Activated naive CD8-positive, alpha-beta T cell (primary cell): Measurements from ENCODE around the gene RASAL1.
"Not testable (repeated sequence)": the region's sequence is repeated elsewhere in the genome, so short reads cannot be mapped to it uniquely, and the experiment has no call there.

ENCODE experiments used
- H3K27ac Mint-ChIP-seq: one replicate; pipeline ENCODE4 v1.8.0; 2021; ENCODE audit warnings: mixed read lengths
- H3K27me3 Mint-ChIP-seq: one replicate; pipeline ENCODE4 v1.8.0; 2021; ENCODE audit warnings: mixed read lengths
- H3K36me3 Mint-ChIP-seq: one replicate; pipeline ENCODE4 v1.8.0; 2021; ENCODE audit warnings: mixed read lengths
- H3K4me1 Mint-ChIP-seq: one replicate; pipeline ENCODE4 v1.8.0; 2021; ENCODE audit warnings: low read depth, mixed read lengths
- H3K4me3 Mint-ChIP-seq: one replicate; pipeline ENCODE4 v1.8.0; 2021; ENCODE audit warnings: mild to moderate bottlenecking, mixed read lengths
- H3K9me3 Mint-ChIP-seq: one replicate; pipeline ENCODE4 v1.8.0; 2021; ENCODE audit warnings: low read depth, mixed read lengths

The RASAL1 gene

DNA sequence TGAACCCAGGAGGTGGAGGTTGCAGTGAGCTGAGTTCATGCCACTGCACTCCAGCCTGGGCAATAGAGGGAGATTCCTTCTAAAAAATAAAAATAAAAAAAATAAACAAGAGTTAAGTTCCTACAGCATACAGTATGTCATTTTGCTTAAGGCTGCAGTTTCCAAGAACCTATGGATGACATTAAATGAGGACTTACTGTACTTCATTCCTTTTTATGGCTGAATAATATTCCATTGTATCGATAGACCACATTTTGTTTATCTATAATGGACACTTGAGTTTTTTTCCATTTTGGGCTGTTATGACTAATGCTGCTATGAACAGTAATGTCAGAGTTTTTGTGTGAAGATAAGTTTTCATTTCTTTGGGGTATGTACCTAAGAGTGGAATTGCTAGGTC is 17.4 kb downstream of the RASAL1 start:
- Mint-ChIP-seq H3K27ac (no peak overlapping the region), H3K9me3 (no peaks in the 10 kb centered on the region), H3K36me3 (peaks cover under 1% of the 10 kb centered on the region), H3K27me3 (peaks cover 2% of the 10 kb centered on the region), H3K4me1 (no peaks in the 10 kb centered on the region), H3K4me3 (no peak overlapping the region)

DNA sequence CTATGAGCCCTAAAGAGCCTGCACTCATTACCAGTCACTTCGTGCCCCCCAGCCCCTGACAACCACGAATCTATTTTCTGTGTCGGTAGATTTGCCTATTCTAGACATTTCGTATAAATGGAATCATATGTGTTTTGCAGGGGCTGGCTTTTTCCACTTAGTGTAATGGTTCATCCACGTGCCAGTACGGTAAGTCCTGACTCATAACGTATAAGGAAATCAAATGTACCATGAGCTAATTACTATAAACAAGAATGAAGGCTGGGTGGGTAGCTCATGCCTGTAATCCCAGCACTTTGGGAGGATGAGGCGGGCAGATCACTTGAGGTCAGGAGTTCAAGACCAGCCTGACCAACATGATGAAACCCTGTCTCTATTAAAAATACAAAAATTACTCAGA is 17.9 kb downstream of the RASAL1 start:
- H3K27me3 Mint-ChIP-seq, H3K9me3 Mint-ChIP-seq, H3K36me3 Mint-ChIP-seq, H3K4me3 Mint-ChIP-seq, H3K27ac Mint-ChIP-seq, H3K4me1 Mint-ChIP-seq: not testable (repeated sequence)

DNA sequence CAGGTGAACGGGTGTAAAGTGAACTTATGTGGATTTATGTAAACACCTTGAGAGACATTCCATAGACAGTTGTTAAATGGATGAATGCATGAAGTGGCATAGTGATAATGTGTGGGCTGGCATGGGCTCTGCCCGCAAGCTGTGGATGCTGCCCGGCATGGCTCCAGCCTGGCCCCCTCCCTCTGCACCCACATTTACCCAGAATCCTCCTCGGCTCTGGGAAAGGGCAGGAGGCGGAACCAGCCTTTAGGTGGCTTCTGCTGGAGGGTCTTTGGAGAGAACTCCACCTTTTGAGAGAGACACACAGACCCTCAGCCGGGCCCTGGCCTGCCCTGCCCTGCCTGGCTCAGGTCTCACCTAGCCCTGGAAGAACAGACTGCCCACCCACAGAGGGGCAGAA is 18.7 kb downstream of the RASAL1 start:
- Mint-ChIP-seq H3K4me3 (no peak overlapping the region), H3K27ac (no peak overlapping the region), H3K27me3 (no peaks in the 10 kb centered on the region), H3K9me3 (no peaks in the 10 kb centered on the region), H3K36me3 (no peaks in the 10 kb centered on the region), H3K4me1 (no peaks in the 10 kb centered on the region)

DNA sequence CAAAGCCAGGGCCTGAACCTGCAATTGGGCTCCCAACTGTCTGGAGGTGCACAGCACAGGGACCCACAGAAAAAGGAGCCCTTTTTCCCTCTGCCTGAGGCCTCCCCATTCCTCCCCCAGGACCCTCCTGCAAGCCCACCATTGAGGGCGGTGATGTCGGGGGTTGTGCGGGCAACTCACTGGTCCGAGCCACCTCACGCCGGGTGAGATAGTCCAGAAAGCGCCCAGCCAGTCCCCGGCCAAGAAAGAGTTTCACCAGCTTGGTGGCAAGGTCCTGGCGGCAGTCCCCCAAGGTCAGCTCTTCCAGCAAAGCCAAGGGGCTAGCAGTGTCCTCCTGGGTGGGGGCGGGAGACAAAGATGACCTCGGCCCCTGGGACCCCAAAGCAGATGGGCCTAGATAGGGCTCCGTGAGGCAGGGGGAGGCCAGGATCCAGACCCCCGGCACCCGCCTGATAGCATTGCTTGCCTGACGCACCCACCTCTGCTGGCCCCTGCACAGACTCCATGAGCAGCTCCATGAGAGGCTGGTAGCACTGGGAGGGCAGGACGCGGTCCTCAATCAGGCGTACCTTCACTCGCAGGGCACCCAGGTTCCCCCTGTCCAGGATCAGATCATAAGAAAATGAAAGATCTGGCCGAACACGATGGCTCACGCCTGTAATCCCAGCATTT is 20.0 kb downstream of the RASAL1 start:
- no peaks in the 10 kb centered on the region for H3K36me3 Mint-ChIP-seq
- H3K4me1 Mint-ChIP-seq, result no peaks in the 10 kb centered on the region
- no peak overlapping the region for H3K27ac Mint-ChIP-seq
- no peak overlapping the region for H3K4me3 Mint-ChIP-seq
- no peaks in the 10 kb centered on the region for H3K9me3 Mint-ChIP-seq
- no peaks in the 10 kb centered on the region for H3K27me3 Mint-ChIP-seq

DNA sequence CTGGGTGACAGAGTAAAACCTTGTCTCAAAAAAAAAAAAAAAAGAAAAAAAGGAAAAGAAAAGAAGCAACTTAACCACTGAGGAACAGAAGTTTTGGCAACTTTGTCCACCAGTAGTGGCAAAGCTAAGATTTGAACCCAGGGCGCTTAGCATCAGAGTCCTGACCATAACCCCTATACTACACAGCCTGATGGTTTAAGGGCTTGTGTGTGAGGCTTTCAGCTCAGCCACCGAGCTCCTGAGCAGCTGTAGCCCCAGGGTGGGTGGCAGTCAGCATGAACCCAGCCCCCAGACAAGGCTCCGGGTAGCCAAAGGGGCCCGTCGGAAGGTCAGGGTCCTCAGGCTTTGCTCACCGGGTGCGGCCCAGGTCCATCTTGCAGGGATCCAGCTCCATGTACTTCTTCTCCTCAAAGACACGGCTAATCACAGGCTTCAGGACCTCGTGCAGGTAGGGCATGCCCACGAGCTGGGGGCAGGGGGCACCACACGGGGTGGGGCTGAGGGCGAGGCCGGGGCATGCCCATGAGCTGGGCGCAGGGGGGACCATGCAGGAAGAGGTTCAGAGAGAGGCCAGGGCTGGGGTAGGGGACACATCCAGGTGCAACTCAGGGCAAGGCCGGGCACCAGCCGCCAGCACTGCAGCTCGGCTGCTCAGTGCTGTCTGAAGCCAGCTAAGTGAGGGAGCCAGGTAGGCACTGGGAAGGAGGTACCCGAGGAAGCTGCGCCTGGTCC is 20.9 kb downstream of the RASAL1 start:
- Mint-ChIP-seq H3K4me1 (peaks cover 6% of the 10 kb centered on the region), H3K9me3 (no peaks in the 10 kb centered on the region), H3K27ac (no peak overlapping the region), H3K4me3 (no peak overlapping the region), H3K27me3 (no peaks in the 10 kb centered on the region), H3K36me3 (no peaks in the 10 kb centered on the region)

DNA sequence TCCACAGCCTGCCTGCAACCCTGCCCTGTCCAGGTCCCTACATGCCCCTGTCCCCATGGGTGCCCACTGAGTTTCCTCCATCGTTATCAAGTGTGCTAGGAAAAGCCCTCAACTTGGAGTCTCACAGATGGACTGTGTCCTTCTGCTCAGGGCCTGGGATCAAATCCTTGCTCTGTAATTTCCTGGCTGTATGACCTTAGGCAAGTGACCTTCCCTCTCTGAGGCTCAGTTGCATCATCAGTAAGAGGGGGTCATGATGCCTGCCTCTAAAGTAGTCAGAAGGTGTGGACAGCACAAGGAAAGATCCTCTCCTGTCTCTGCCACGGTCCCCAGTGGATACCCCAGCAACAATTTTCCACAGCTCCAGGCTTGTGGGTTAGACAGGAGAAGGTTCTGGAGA is 22.2 kb downstream of the RASAL1 start:
- Mint-ChIP-seq H3K27ac (no peak overlapping the region), H3K4me3 (no peak overlapping the region), H3K9me3 (no peaks in the 10 kb centered on the region), H3K36me3 (no peaks in the 10 kb centered on the region), H3K27me3 (no peaks in the 10 kb centered on the region), H3K4me1 (peaks cover 6% of the 10 kb centered on the region)

DNA sequence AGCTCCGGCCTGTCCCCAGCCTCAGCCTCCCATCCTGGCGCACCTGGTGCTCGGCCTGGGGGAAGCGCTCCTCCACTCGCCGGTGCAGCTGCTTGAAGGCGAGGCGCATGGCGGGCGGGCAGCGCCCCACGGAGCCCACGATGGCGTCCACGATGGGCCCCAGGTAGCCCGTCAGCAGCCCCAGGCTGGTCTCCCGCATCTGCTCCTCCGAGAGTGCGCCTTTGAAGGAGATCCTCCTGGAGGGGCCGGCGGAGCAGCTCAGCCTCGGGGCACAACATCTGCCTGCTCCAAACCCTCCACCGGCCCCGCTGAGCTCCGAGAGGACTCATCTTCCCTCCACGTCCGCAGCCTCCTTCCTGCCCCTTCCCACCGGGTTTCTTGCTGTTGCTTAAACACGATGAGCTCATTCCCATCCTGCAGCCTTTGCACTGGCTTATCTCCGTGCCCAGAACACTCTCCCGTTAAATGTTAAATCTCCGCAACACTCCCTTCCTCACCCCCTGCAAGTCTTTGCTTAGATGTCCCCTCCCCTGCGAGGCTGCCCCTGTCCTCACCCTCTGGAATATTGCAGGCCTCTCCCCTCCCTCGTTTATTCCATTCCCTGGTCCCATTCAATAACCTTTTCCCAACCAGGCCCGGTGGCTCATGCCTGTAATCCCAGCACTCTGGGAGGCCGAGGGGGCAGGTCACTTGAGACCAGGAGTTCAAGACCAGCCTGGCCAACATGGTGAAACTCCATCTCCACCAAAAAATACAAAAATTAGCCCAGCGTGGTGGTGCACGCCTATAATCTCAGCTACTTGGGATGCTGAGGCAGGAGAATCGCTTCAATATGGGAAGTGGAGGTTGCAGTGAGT is 23.3 kb downstream of the RASAL1 start:
- no peaks in the 10 kb centered on the region for H3K36me3 Mint-ChIP-seq
- H3K27ac Mint-ChIP-seq, result no peak overlapping the region
- no peaks in the 10 kb centered on the region for H3K27me3 Mint-ChIP-seq
- H3K4me1 Mint-ChIP-seq, result peaks cover 6% of the 10 kb centered on the region
- H3K9me3 Mint-ChIP-seq, result no peaks in the 10 kb centered on the region
- H3K4me3 Mint-ChIP-seq, result no peak overlapping the region

DNA sequence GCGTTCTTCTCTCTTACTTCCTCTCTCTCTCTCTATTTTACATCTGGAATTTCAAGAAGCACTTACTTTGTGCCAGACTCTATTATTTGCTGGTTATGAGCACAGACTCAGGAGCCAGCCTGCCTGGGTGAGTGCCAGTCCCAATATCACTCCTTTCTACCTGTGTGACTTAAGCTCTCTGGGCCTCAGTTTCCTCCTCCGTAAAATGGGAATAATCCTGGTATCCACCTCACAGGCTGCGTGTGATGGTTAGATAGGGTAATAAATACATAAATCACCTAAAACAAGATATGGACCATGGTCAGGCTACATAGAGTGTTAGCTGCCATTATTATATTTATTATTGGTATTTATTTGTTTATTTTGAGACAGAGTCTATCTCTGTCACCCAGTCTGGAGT is 24.3 kb downstream of the RASAL1 start:
- no peaks in the 10 kb centered on the region for H3K36me3 Mint-ChIP-seq
- no peaks in the 10 kb centered on the region for H3K27me3 Mint-ChIP-seq
- H3K4me3 Mint-ChIP-seq, result no peak overlapping the region
- H3K4me1 Mint-ChIP-seq, result peaks cover 6% of the 10 kb centered on the region
- H3K27ac Mint-ChIP-seq, result no peak overlapping the region
- no peaks in the 10 kb centered on the region for H3K9me3 Mint-ChIP-seq

DNA sequence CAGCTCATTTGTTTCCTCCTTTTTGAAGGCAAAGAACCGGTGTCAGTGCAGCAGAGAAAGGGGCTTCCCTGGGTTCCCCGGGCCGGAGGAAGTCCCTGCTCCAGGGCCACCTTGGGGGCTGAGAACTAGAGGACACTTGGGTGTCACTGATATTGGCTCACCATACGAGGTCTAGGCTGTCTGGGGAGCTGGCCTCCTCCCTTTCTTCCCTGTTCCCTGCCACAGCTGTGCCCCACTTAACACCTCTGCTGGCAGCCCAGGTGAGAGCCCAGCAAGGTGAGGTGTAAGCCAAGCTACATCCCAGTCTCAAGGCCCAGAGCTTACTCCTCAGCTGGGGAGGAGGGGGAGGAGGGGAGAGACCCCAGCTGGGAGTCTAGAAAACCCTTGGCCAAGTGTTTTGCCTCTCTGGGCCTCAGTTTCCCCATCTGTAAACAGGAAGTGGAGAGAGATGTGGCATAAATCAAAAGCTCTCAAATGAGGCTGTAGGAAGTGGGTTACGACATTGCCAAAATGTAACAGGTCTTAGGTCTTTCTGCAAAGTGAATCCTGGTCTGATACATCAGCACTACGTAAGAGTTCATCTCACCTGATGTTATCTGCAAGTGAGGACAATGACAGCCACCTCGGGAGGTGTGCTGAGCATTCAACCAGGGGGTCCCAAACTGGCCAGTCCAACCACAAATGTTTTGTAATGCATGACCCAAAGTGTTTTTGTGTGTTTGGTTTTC is 25.5 kb downstream of the RASAL1 start:
- peaks cover 6% of the 10 kb centered on the region for H3K4me1 Mint-ChIP-seq
- H3K9me3 Mint-ChIP-seq, result no peaks in the 10 kb centered on the region
- no peak overlapping the region for H3K27ac Mint-ChIP-seq
- H3K4me3 Mint-ChIP-seq, result no peak overlapping the region
- H3K27me3 Mint-ChIP-seq, result no peaks in the 10 kb centered on the region
- H3K36me3 Mint-ChIP-seq, result no peaks in the 10 kb centered on the region

DNA sequence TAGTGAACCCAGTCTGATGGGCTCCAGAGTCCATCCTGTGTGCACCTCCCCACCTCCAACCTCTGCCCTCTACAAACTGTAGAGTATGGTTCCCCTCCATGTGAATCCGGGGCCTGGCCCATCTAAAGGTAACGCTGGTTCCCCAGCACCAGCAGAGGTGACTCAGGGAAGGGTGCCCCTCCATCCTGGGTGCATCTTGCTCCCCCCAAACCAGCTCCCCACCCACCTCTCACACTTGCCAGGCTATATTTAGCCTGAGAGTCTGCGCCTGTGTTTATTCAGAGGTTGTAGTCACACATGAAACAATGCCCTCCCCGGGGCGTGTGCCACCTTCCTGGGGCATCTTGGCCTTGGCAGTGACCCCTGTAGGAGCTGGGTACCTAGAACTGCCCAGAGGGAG is 26.2 kb downstream of the RASAL1 start:
- H3K4me3 Mint-ChIP-seq, result no peak overlapping the region
- peaks cover 7% of the 10 kb centered on the region for H3K4me1 Mint-ChIP-seq
- H3K36me3 Mint-ChIP-seq, result no peaks in the 10 kb centered on the region
- no peaks in the 10 kb centered on the region for H3K27me3 Mint-ChIP-seq
- no peaks in the 10 kb centered on the region for H3K9me3 Mint-ChIP-seq
- H3K27ac Mint-ChIP-seq, result no peak overlapping the region

DNA sequence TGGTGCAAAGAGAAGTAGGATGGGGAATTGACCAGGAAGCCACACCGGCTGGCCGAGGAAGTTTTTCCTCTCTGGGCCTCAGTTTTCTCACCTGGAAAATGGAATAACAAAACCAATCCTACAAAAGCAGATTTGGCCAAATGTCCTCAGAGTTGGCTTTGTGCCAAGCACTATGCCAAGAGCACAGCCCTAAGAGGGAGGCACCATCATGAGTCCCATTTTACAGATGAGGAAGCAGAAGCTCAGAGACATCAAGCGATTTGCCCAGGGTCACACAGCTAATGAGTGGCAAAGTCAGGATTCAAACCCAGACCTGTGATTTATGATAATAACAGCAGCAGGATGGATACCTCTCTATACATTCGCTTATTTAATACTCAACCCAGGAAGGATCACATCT is 27.3 kb downstream of the RASAL1 start:
- Mint-ChIP-seq H3K4me3 (no peak overlapping the region), H3K27ac (no peak overlapping the region), H3K9me3 (no peaks in the 10 kb centered on the region), H3K27me3 (no peaks in the 10 kb centered on the region), H3K36me3 (no peaks in the 10 kb centered on the region), H3K4me1 (peaks cover 11% of the 10 kb centered on the region)

DNA sequence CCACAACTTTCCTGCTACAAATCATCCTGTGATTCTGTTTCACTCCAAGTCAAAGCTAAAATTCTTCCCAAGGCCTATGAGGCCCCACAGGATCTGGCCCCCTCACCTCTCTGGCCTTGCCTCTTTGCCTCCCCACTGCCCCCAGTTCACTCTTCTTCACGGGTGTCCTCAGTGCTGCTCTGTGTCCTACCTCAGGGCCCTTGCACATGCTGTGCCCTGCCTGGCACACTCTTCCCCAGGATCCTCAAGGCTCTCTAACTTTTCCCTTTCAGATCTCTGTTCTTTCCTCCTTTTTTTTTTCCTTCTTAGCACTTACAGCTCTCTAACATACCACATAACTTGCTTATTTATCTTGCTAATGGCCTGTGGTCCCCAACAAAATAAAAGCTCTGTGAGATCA is 29.2 kb downstream of the RASAL1 start:
- Mint-ChIP-seq H3K27me3 (no peaks in the 10 kb centered on the region), H3K27ac (no peak overlapping the region), H3K36me3 (no peaks in the 10 kb centered on the region), H3K4me1 (peaks cover 11% of the 10 kb centered on the region), H3K9me3 (no peaks in the 10 kb centered on the region), H3K4me3 (no peak overlapping the region)

DNA sequence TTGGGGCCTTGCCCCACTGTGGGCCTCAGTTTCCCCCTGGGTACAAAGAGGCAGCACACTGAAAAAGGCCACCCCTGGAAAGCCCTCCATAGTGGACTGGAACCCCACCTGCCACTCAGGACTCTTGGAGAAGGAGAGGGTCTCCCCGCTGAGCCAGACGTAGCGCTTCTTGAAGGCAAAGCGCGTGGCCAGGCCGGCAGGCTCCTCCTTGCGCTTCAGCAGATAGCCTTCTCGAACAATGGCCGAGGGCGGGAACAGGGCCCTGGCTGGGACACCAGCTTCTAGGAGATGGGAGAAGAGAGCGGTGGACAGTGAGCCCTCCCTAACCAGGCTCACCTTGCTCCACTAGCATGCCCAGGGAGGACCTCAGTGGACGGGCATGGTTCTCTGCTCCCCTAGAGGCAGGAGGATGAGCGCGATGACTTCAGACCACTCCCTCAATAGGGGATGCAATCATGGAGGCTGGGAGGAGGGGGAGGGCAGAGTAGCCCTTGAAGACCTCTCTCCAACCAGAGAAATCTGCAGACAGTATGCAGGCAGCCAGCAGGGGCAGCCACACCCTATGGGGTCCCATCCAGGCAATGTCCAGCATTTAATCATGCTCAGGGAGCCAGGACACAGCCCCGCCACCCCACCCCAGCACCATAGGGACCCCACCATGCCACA is 29.8 kb downstream of the RASAL1 start:
- no peaks in the 10 kb centered on the region for H3K9me3 Mint-ChIP-seq
- no peak overlapping the region for H3K4me3 Mint-ChIP-seq
- no peak overlapping the region for H3K27ac Mint-ChIP-seq
- peaks cover 11% of the 10 kb centered on the region for H3K4me1 Mint-ChIP-seq
- no peaks in the 10 kb centered on the region for H3K27me3 Mint-ChIP-seq
- no peaks in the 10 kb centered on the region for H3K36me3 Mint-ChIP-seq

DNA sequence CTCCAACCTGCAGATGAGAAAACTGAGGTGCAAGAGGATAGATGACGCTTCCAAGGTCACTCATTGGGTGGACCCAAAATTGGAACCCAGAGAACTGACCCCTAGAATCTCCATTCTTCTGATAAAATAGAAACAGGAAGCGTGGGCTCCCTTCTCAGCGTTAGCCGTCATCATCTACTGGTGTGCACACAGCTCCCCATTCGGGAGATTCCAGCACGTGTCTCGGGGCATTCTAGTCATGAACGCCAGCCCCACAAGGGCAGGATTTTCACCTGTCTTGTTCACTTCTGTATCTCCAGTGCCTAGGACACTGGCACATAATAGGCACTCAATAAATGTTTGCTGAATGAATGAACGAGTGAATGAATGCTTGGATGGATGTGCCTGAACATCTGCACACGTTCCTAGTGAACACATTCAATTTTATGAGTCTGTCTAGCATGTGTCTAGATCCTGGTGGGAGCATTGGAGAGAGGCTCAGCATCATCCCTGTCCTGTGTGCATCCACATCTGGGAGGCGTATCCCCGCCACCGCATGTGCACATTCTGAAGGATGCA is 30.5 kb downstream of the RASAL1 start:
- H3K27ac Mint-ChIP-seq, result no peak overlapping the region
- H3K36me3 Mint-ChIP-seq, result no peaks in the 10 kb centered on the region
- H3K4me3 Mint-ChIP-seq, result peak overlapping the region; percentile 54
- H3K27me3 Mint-ChIP-seq, result no peaks in the 10 kb centered on the region
- peaks cover 7% of the 10 kb centered on the region for H3K4me1 Mint-ChIP-seq
- no peaks in the 10 kb centered on the region for H3K9me3 Mint-ChIP-seq
